Measurements from ENCODE around the gene WWOX. TPM values are rescaled to one million over a fixed set of nuclear protein-coding genes. Genes with fewer than 3 reads are reported as not detected.

WWOX gene
- total RNA-seq, 5 donors from 2014 or later (not counting 1 experiment from before 2014, with no cell fraction given), result 21.2 to 26.0 (median 22.6) TPM

DNA sequence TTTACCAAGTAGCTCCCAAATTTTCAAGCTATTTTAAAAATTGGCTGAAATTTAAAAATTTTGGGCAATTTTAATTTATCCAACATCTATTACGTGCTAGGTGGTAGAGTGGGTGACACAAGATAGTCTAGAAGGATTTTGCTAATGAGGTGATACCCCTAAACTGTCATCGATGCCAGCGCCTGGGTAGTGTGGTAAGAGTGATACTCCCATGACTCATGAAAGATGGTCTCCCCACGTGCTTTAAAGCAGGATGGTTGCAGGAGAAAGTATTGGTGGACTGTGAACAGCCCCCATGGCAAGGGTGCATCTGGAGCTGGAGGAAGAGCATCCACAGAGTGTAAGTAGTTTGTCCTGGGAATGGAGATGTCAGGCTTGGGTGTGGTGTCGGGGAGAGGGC lies 77.8 kb downstream of the WWOX start:
- H3K27me3 Mint-ChIP-seq, result no peaks in the 10 kb centered on the region
- DNase-seq (no peak), ATAC-seq (replicated peaks in 1 of 4) (no peak)
- no peaks in the 10 kb centered on the region for H3K4me1 Mint-ChIP-seq
- no peak overlapping the region for H3K4me3 Mint-ChIP-seq
- H3K27ac Mint-ChIP-seq, result no peak overlapping the region
- Histone ChIP-seq H3K4me3 (ENCODE audit: control insufficient read depth in 1 of 2, extremely low read depth in 1 of 2, low read length in 1 of 2) (no peak overlapping the region), H3K4me1 (ENCODE audit: control insufficient read depth in 1 of 2, extremely low read depth in 1 of 2, insufficient read depth in 2 of 2, low read length in 2 of 2) (no peaks in the 10 kb centered on the region), H3K27me3 (replicated peaks in 1 of 2; ENCODE audit: control insufficient read depth in 2 of 2, extremely low read depth in 1 of 2, insufficient read depth in 2 of 2, low read length in 1 of 2) (no peaks in the 10 kb centered on the region), H3K36me3 (ENCODE audit: control insufficient read depth in 2 of 2, extremely low read depth in 1 of 2, insufficient read depth in 1 of 2, low read length in 1 of 2) (peaks cover 0 to 3% of the 10 kb centered on the region in 2 donors), H3K9me3 (no peaks in the 10 kb centered on the region), H3K27ac (ENCODE audit: low read length) (no peak overlapping the region)
- H3K36me3 Mint-ChIP-seq, result peaks cover 29% of the 10 kb centered on the region
- POLR2A ChIA-PET, result no interaction called here
- whole genome bisulfite sequencing (ENCODE audit: insufficient coverage), result 86% methylated on average over 4 of the region's 5 CpGs
- CTCF ChIA-PET, result no interaction called here
- H3K9me3 Mint-ChIP-seq, result no peaks in the 10 kb centered on the region

DNA sequence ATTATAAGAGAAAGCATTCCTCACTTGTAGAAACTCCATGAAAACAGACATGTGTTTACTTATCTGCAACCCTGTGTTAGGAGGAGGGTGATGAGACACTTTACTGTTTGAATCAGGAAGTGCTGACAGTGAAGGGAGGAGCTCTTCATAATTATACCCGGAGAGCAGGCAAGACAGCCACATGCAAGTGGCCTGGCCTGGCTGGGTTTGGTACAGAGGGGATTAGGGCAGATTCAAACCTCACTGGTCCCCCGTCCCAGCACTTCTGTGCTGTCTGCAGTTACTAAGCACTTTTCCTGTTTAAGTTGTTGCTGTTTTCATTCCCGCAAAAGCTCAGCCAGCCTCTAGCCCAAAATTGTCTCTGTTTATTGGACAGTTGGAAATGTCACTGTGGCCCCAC lies 78.5 kb downstream of the WWOX start:
- peaks cover 29% of the 10 kb centered on the region for H3K36me3 Mint-ChIP-seq
- Histone ChIP-seq H3K27ac (ENCODE audit: low read length) (no peak overlapping the region), H3K9me3 (no peaks in the 10 kb centered on the region), H3K4me3 (ENCODE audit: control insufficient read depth in 1 of 2, extremely low read depth in 1 of 2, low read length in 1 of 2) (no peak overlapping the region), H3K27me3 (replicated peaks in 1 of 2; ENCODE audit: control insufficient read depth in 2 of 2, extremely low read depth in 1 of 2, insufficient read depth in 2 of 2, low read length in 1 of 2) (no peaks in the 10 kb centered on the region), H3K4me1 (ENCODE audit: control insufficient read depth in 1 of 2, extremely low read depth in 1 of 2, insufficient read depth in 2 of 2, low read length in 2 of 2) (no peaks in the 10 kb centered on the region), H3K36me3 (ENCODE audit: control insufficient read depth in 2 of 2, extremely low read depth in 1 of 2, insufficient read depth in 1 of 2, low read length in 1 of 2) (peaks cover 0 to 3% of the 10 kb centered on the region in 2 donors)
- no peaks in the 10 kb centered on the region for H3K27me3 Mint-ChIP-seq
- DNase-seq (no peak), ATAC-seq (replicated peaks in 1 of 4) (no peak)
- POLR2A ChIA-PET, result no interaction called here
- no peaks in the 10 kb centered on the region for H3K9me3 Mint-ChIP-seq
- 96% methylated on average over 3 of the region's 3 CpGs for WGBS (ENCODE audit: insufficient coverage)
- no peak overlapping the region for H3K4me3 Mint-ChIP-seq
- H3K4me1 Mint-ChIP-seq, result no peaks in the 10 kb centered on the region
- CTCF ChIA-PET, result no interaction called here
- H3K27ac Mint-ChIP-seq, result no peak overlapping the region

DNA sequence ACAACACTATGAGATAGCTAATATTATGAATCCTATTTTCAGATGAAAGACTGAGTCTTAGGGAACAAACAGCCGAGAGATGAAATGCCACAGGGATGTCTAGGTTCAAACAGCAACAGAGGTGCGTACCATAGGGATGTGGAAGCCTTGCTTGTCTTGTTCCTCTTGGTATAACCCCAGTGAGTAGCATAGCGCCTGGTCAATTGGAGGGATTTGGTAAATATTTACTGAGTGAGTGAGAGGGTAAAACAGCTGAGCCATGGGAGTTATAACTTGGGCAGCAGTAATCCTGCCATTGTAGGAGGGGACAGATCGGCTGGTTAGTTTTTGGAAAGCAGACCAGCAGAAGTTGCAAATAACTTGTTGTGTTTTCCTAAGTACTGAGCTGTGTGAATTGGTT lies 80.2 kb downstream of the WWOX start:
- no peak overlapping the region for H3K4me3 Mint-ChIP-seq
- no peaks in the 10 kb centered on the region for H3K4me1 Mint-ChIP-seq
- no peak for DNase-seq
- no peaks in the 10 kb centered on the region for H3K9me3 Mint-ChIP-seq
- H3K27me3 Mint-ChIP-seq, result no peaks in the 10 kb centered on the region
- no peaks in the 10 kb centered on the region for H3K27me3 ChIP-seq (replicated peaks in 1 of 2; ENCODE audit: control insufficient read depth in 2 of 2, extremely low read depth in 1 of 2, insufficient read depth in 2 of 2, low read length in 1 of 2)
- WGBS (ENCODE audit: insufficient coverage), result 86% methylated on average over 3 of the region's 4 CpGs
- CTCF ChIA-PET, result interaction anchor here in 1 of 2 donors (0.6 kb wide), 1 partner anchor 1419 kb away, joined by 3 read pairs; no protein-coding TSS in a partner anchor
- H3K27ac ChIP-seq (ENCODE audit: low read length), result no peak overlapping the region
- peaks cover 19% of the 10 kb centered on the region for H3K36me3 Mint-ChIP-seq
- no peaks in the 10 kb centered on the region for H3K4me1 ChIP-seq (ENCODE audit: control insufficient read depth in 1 of 2, extremely low read depth in 1 of 2, insufficient read depth in 2 of 2, low read length in 2 of 2)
- no peaks in the 10 kb centered on the region for H3K9me3 ChIP-seq
- H3K27ac Mint-ChIP-seq, result no peak overlapping the region
- no peak overlapping the region for H3K4me3 ChIP-seq (ENCODE audit: control insufficient read depth in 1 of 2, extremely low read depth in 1 of 2, low read length in 1 of 2)
- H3K36me3 ChIP-seq (ENCODE audit: control insufficient read depth in 2 of 2, extremely low read depth in 1 of 2, insufficient read depth in 1 of 2, low read length in 1 of 2), result peaks cover 0 to 3% of the 10 kb centered on the region in 2 donors
- ATAC-seq (replicated peaks in 1 of 4), result no peak
- POLR2A ChIA-PET, result interaction anchor here in 1 of 2 donors (0.6 kb wide), 1 partner anchor 602 kb away, joined by 3 read pairs; no protein-coding TSS in a partner anchor

DNA sequence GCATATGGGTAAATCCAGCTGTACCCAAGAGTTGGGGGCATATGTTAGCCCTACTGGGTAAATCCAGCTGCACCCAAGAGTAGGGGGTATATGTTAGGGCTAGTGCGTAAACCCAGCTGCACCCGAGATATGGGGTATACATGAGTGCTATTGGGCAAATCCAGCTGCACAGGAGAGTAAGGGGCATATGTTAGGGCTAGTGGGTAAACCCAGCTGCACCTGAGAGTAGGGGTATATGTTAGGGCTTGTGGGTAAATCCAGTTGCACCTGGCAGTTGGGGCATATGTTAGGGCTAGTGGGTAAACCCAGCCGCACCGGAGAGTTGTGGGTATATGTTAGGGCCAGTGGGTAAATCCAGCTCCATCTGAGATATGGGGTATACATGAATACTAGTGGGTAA lies 80.9 kb downstream of the WWOX start:
- H3K4me1 Mint-ChIP-seq, result no peaks in the 10 kb centered on the region
- no peaks in the 10 kb centered on the region for H3K9me3 Mint-ChIP-seq
- WGBS (ENCODE audit: insufficient coverage), result 85% methylated on average over 4 of the region's 4 CpGs
- no peak overlapping the region for H3K4me3 Mint-ChIP-seq
- Histone ChIP-seq H3K4me1 (ENCODE audit: control insufficient read depth in 1 of 2, extremely low read depth in 1 of 2, insufficient read depth in 2 of 2, low read length in 2 of 2) (no peaks in the 10 kb centered on the region), H3K36me3 (ENCODE audit: control insufficient read depth in 2 of 2, extremely low read depth in 1 of 2, insufficient read depth in 1 of 2, low read length in 1 of 2) (peaks cover 0 to 3% of the 10 kb centered on the region in 2 donors), H3K4me3 (ENCODE audit: control insufficient read depth in 1 of 2, extremely low read depth in 1 of 2, low read length in 1 of 2) (no peak overlapping the region), H3K27ac (ENCODE audit: low read length) (no peak overlapping the region), H3K27me3 (replicated peaks in 1 of 2; ENCODE audit: control insufficient read depth in 2 of 2, extremely low read depth in 1 of 2, insufficient read depth in 2 of 2, low read length in 1 of 2) (no peaks in the 10 kb centered on the region), H3K9me3 (no peaks in the 10 kb centered on the region)
- DNase-seq (no peak), ATAC-seq (replicated peaks in 1 of 4) (no peak)
- H3K36me3 Mint-ChIP-seq, result peaks cover 17% of the 10 kb centered on the region
- H3K27ac Mint-ChIP-seq, result no peak overlapping the region
- ChIA-PET CTCF (no interaction called here), POLR2A (no interaction called here)
- H3K27me3 Mint-ChIP-seq, result no peaks in the 10 kb centered on the region

DNA sequence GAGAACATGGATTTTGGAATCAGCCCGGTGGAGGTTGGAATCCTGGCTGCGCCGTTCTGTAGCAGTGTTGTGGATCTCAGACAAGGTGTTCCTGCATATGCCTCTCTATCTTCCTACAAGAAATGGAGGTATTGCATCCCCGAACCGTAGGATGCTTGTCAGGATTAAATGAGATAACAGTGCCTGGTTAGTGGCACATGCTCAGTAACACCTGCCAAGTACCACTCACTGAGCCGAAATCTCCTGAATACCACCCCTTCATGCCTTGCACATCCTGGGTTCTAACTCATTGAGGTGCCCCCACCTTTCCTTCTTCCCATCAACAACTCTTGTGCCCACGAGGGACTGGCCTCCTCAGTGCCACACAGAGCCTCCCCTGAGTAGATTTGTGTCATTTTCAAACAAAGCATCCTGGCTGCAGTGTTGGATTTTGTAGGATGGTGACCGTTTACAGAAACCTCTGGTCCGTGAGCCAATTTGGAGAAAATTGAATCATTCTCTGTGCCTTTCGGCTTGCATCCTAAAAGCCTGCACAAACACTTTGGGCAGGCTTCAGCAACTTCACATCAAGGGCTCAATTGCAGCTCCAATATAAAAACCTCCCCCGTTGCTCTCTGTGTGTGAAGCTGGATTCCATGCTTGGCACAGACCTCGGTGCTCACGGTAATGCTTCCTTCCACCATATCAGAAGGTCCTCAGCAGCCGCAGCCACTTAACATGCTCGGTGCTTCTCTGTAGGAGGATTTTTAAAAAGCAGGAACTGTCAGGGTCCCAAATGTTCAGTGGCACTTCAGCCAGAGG lies 84.2 kb downstream of the WWOX start:
- no peak for ATAC-seq (replicated peaks in 1 of 4)
- H3K27ac ChIP-seq (ENCODE audit: low read length), result no peak overlapping the region
- H3K27me3 ChIP-seq (replicated peaks in 1 of 2; ENCODE audit: control insufficient read depth in 2 of 2, extremely low read depth in 1 of 2, insufficient read depth in 2 of 2, low read length in 1 of 2), result no peaks in the 10 kb centered on the region
- H3K4me1 Mint-ChIP-seq, result no peaks in the 10 kb centered on the region
- DNase-seq, result no peak
- no peak overlapping the region for H3K27ac Mint-ChIP-seq
- ChIA-PET CTCF (no interaction called here), POLR2A (no interaction called here)
- no peaks in the 10 kb centered on the region for H3K27me3 Mint-ChIP-seq
- H3K36me3 ChIP-seq (ENCODE audit: control insufficient read depth in 2 of 2, extremely low read depth in 1 of 2, insufficient read depth in 1 of 2, low read length in 1 of 2), result peaks cover 0 to 3% of the 10 kb centered on the region in 2 donors
- no peaks in the 10 kb centered on the region for H3K4me1 ChIP-seq (ENCODE audit: control insufficient read depth in 1 of 2, extremely low read depth in 1 of 2, insufficient read depth in 2 of 2, low read length in 2 of 2)
- H3K4me3 Mint-ChIP-seq, result no peak overlapping the region
- H3K36me3 Mint-ChIP-seq, result peaks cover 1% of the 10 kb centered on the region
- WGBS (ENCODE audit: insufficient coverage), result 97% methylated on average over 5 of the region's 15 CpGs
- H3K9me3 Mint-ChIP-seq, result no peaks in the 10 kb centered on the region
- H3K9me3 ChIP-seq, result no peaks in the 10 kb centered on the region
- no peak overlapping the region for H3K4me3 ChIP-seq (ENCODE audit: control insufficient read depth in 1 of 2, extremely low read depth in 1 of 2, low read length in 1 of 2)

DNA sequence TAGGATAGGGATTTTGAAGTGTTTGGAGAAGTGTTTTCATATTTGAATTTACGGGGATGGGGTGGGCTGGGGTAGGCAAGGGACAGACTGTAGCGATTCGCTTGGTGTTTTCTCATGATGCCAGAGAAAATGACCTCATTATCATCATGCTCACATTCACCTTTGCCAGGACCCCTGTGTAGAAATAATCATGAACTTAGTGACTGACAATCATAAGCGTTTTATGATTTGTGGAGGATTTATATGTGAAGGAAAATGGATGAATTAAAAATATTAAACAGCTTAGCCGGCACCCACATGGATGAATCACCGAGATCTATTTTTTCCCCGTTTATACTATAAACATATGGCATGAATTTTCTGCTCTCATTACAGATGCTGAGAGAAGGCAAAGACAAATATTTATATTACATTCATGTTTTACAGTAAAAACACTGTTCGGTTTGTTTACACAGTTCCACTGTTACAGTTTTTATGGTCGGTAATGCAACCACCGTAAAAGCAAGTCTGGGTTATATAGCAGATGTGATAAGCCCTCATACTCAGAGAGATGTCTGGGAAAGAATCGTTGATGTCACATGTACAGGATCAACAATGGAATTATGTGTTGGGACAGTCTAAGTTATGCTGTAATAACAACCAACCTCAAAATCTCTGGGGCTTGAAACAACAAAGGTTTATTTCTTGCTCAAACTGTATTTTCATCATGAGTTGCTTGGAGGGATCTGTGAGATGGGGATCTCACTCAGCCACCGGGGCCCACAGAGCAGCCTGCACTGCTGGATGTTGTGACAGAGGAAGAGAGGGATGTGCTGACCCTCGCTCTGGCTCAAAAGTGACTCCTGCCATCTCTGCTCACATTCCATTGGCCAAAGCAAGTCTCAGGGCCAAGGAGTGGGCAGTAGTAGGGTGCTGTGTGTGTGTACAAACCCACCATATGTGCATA lies 85.1 kb downstream of the WWOX start:
- no peak overlapping the region for H3K4me3 Mint-ChIP-seq
- H3K9me3 Mint-ChIP-seq, result peaks cover 0 to 2% (median 0%) of the 10 kb centered on the region in 3 donors
- no peaks in the 10 kb centered on the region for H3K27me3 Mint-ChIP-seq
- no peak for ATAC-seq (replicated peaks in 1 of 4)
- Histone ChIP-seq H3K4me1 (ENCODE audit: control insufficient read depth in 1 of 2, extremely low read depth in 1 of 2, insufficient read depth in 2 of 2, low read length in 2 of 2) (no peaks in the 10 kb centered on the region), H3K27me3 (replicated peaks in 1 of 2; ENCODE audit: control insufficient read depth in 2 of 2, extremely low read depth in 1 of 2, insufficient read depth in 2 of 2, low read length in 1 of 2) (no peaks in the 10 kb centered on the region), H3K36me3 (ENCODE audit: control insufficient read depth in 2 of 2, extremely low read depth in 1 of 2, insufficient read depth in 1 of 2, low read length in 1 of 2) (peaks cover 0 to 3% of the 10 kb centered on the region in 2 donors), H3K4me3 (ENCODE audit: control insufficient read depth in 1 of 2, extremely low read depth in 1 of 2, low read length in 1 of 2) (no peak overlapping the region), H3K9me3 (no peaks in the 10 kb centered on the region), H3K27ac (ENCODE audit: low read length) (no peak overlapping the region)
- H3K4me1 Mint-ChIP-seq, result no peaks in the 10 kb centered on the region
- ChIA-PET CTCF (no interaction called here), POLR2A (no interaction called here)
- peaks cover 6% of the 10 kb centered on the region for H3K36me3 Mint-ChIP-seq
- no peak for DNase-seq
- no CpG with 5 or more reads among the region's 13 CpGs for WGBS (ENCODE audit: insufficient coverage)
- no peak overlapping the region for H3K27ac Mint-ChIP-seq
